Body of pancreas (tissue), 4 donors: ENCODE results near the gene WDFY4.

Experiments used
- CTCF ChIP-seq, 7 experiments: fragments of 450-650 bp in 4 of 7; fragments of 200-600 bp in 3 of 7; sonication (generic) in 3 of 7; IDR thresholded peaks; one replicate each; pipeline ENCODE4 v1.5.1; 2016 to 2019; ENCODE audit warnings: antibody characterized with exemption in 7 of 7
- POLR2A ChIP-seq, 3 donors: fragments of 450-650 bp; IDR thresholded peaks; one replicate each; pipeline ENCODE4 v1.6.1; 2016; ENCODE audit warnings: antibody characterized with exemption in 3 of 3, mild to moderate bottlenecking in 2 of 3

GRCh38 chr10:48834189-48834965, 149.7 kb downstream of the WDFY4 start:
- no peak for TF ChIP-seq CTCF (IDR thresholded peaks at IDR 0.05)
- no peak for TF ChIP-seq POLR2A (IDR thresholded peaks at IDR 0.05)
